Measurements from ENCODE around the gene MSANTD7.

DNA sequence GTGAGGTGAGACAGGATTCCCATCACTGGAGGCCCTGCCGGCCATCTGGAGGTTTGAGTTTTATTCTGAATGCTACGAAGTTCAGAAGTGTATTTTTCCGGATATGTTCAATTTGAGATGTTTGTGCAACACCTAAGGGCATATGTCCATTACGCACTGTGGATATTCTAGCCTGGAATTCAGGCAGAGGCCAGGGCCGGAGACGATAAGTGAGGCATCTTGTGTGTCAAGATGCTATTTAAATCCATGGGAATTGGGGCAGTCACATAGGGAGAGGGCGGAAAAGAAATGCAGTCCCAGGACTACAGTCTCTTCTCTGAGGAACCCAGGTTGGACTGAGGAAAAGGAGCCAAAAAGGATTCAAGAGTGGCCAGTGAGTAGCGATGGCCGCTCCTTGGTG, 38.7 kb downstream of the MSANTD7 start:
- no peak for TF ChIP-seq EZH2 (IDR thresholded peaks at IDR 0.05; ENCODE audit: insufficient read depth, poor library complexity, severe bottlenecking)
- no peak for TF ChIP-seq EZH2phosphoT487 (IDR thresholded peaks at IDR 0.05; ENCODE audit: insufficient read depth, low read depth)
